NAMALWA (cell line): ENCODE data around the gene STMN3.
A peak's percentile ranks its signal among the peaks of the same experiment; 100 is the strongest.

ENCODE experiments used
- DNase-seq: peaks from one replicate; pipeline ENCODE4 v3.0.0-alpha.2; 2015; ENCODE audit warnings: low spot score

The STMN3 gene

GRCh38 chr20:63653041-63653973, at the start of gene STMN3:
Gene STMN3, minus strand, starts transcription at chr20:63653424. Its CDS starts 79 bp downstream, at chr20:63653345.
- DNase-seq = no peak

- no peak for DNase-seq
These were observed 48.9 kb upstream of the STMN3 start for GRCh38 chr20:63702036-63702665.

- DNase-seq = no peak
These were observed 48.3 kb upstream of the STMN3 start for GRCh38 chr20:63701329-63702035.

GRCh38 chr20:63701051-63701328, 47.8 kb upstream of the STMN3 start:
- DNase-seq = no peak

GRCh38 chr20:63700199-63701050, 47.2 kb upstream of the STMN3 start:
- no peak for DNase-seq

- no peak for DNase-seq
These were observed 46.4 kb upstream of the STMN3 start for GRCh38 chr20:63699466-63700198.

- no peak for DNase-seq
These were observed 45.7 kb upstream of the STMN3 start for GRCh38 chr20:63698739-63699465.

GRCh38 chr20:63697868-63698545, 44.8 kb upstream of the STMN3 start:
- no peak for DNase-seq

- DNase-seq = no peak
These were observed 44.2 kb upstream of the STMN3 start for GRCh38 chr20:63697357-63697867.

GRCh38 chr20:63696628-63697356, 43.6 kb upstream of the STMN3 start, which contains the start of gene TNFRSF6B:
Gene TNFRSF6B, plus strand, starts transcription at chr20:63696652. Its CDS starts 116 bp downstream, at chr20:63696768.
- no peak for DNase-seq

- DNase-seq = peak; percentile 57
These were observed 43.0 kb upstream of the STMN3 start for GRCh38 chr20:63696306-63696627.

GRCh38 chr20:63695424-63696305, 42.4 kb upstream of the STMN3 start:
- no peak for DNase-seq

- no peak for DNase-seq
These were observed 41.6 kb upstream of the STMN3 start for GRCh38 chr20:63694584-63695423.

GRCh38 chr20:63693733-63694583, 40.7 kb upstream of the STMN3 start:
- no peak for DNase-seq

GRCh38 chr20:63693083-63693732, 40.0 kb upstream of the STMN3 start:
- no peak for DNase-seq
